ENCODE results near the gene KCTD4.

Gene KCTD4

DNA sequence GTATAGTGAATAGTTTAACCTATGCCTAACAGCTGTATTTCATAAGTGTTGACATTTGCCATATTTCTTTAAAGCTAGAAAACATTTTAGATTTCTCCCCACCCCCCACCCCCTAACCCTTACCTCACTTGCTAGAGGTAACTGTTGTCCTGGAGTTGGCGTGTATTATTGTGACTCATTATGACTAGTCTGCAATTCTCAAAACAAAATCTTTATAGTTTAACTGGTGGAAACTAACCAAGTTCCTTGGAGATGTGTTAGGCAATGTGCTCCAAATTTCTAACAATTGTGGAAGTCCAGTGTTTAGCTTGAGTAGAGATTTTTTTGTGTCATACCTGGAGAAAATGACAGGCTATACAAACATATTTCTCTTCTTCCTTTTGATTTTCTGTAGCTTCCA lies 38.0 kb downstream of the KCTD4 start:
- Histone ChIP-seq H2BK12ac (ENCODE audit: low read length) (no peak overlapping the region), H2BK120ac (ENCODE audit: insufficient read depth, low read length, poor library complexity) (no peak overlapping the region), H3K27me3 (ENCODE audit: insufficient read depth, low read length) (no peaks in the 10 kb centered on the region), H2AFZ (ENCODE audit: insufficient read depth, low read length, poor library complexity) (no peak overlapping the region), H4K8ac (ENCODE audit: low read depth, low read length) (no peak overlapping the region), H3K79me1 (ENCODE audit: low read length) (no peaks in the 10 kb centered on the region), H3K27ac (ENCODE audit: low read depth, low read length) (no peak overlapping the region), H3K36me3 (ENCODE audit: control insufficient read depth in 1 of 2, insufficient read depth in 2 of 2, low read length in 2 of 2) (peaks cover 4 to 6% of the 10 kb centered on the region in 2 experiments), H2BK5ac (ENCODE audit: low read depth, low read length, poor library complexity) (no peak overlapping the region), H2AK5ac (ENCODE audit: low read length) (no peak overlapping the region), H3K14ac (ENCODE audit: low read length) (no peak overlapping the region), H3K79me2 (ENCODE audit: control insufficient read depth, insufficient read depth, low read length, poor library complexity) (no peaks in the 10 kb centered on the region), H3K4me2 (ENCODE audit: low read length) (no peak overlapping the region), H3K18ac (ENCODE audit: low read length) (no peak overlapping the region), H4K12ac (ENCODE audit: low read depth, low read length) (no peak overlapping the region), H3K4ac (ENCODE audit: low read depth, low read length) (no peak overlapping the region), H3K4me1 (ENCODE audit: control insufficient read depth in 1 of 2, insufficient read depth in 2 of 2, low read length in 2 of 2) (no peaks in the 10 kb centered on the region), H3K9me3 (ENCODE audit: insufficient read depth, low read depth, low read length) (no peaks in the 10 kb centered on the region), H3K23ac (ENCODE audit: low read length) (no peak overlapping the region), H4K91ac (ENCODE audit: low read depth, low read length) (no peak overlapping the region), H3K4me3 (ENCODE audit: low read depth, low read length) (no peak overlapping the region), H3K9ac (ENCODE audit: low read length) (no peak overlapping the region)
- no CpG with 5 or more reads among the region's 1 CpG for WGBS (ENCODE audit: extremely low coverage, insufficient coverage, insufficient read length)
- DNase-seq = peak in 1 of 2 donors; percentile 23

GRCh38 chr13:45162194-45162593 lies 38.7 kb downstream of the KCTD4 start:
- H3K27me3 ChIP-seq (ENCODE audit: insufficient read depth, low read length) = no peaks in the 10 kb centered on the region
- H4K91ac ChIP-seq (ENCODE audit: low read depth, low read length) = no peak overlapping the region
- H2AK5ac ChIP-seq (ENCODE audit: low read length) = no peak overlapping the region
- H3K23ac ChIP-seq (ENCODE audit: low read length) = no peak overlapping the region
- DNase-seq = no peak
- no CpG with 5 or more reads among the region's 1 CpG for WGBS (ENCODE audit: extremely low coverage, insufficient coverage, insufficient read length)
- no peaks in the 10 kb centered on the region for H3K4me1 ChIP-seq (ENCODE audit: control insufficient read depth in 1 of 2, insufficient read depth in 2 of 2, low read length in 2 of 2)
- H3K4me3 ChIP-seq (ENCODE audit: low read depth, low read length) = no peak overlapping the region
- no peak overlapping the region for H3K18ac ChIP-seq (ENCODE audit: low read length)
- H2BK5ac ChIP-seq (ENCODE audit: low read depth, low read length, poor library complexity) = no peak overlapping the region
- no peak overlapping the region for H3K4me2 ChIP-seq (ENCODE audit: low read length)
- no peak overlapping the region for H4K12ac ChIP-seq (ENCODE audit: low read depth, low read length)
- no peak overlapping the region for H2BK120ac ChIP-seq (ENCODE audit: insufficient read depth, low read length, poor library complexity)
- no peaks in the 10 kb centered on the region for H3K79me1 ChIP-seq (ENCODE audit: low read length)
- H2BK12ac ChIP-seq (ENCODE audit: low read length) = no peak overlapping the region
- no peak overlapping the region for H2AFZ ChIP-seq (ENCODE audit: insufficient read depth, low read length, poor library complexity)
- no peak overlapping the region for H3K14ac ChIP-seq (ENCODE audit: low read length)
- H3K27ac ChIP-seq (ENCODE audit: low read depth, low read length) = no peak overlapping the region
- H3K4ac ChIP-seq (ENCODE audit: low read depth, low read length) = no peak overlapping the region
- H3K79me2 ChIP-seq (ENCODE audit: control insufficient read depth, insufficient read depth, low read length, poor library complexity) = no peaks in the 10 kb centered on the region
- H3K9ac ChIP-seq (ENCODE audit: low read length) = no peak overlapping the region
- H3K36me3 ChIP-seq (ENCODE audit: control insufficient read depth in 1 of 2, insufficient read depth in 2 of 2, low read length in 2 of 2) = peaks cover 5 to 6% of the 10 kb centered on the region in 2 experiments
- H4K8ac ChIP-seq (ENCODE audit: low read depth, low read length) = no peak overlapping the region
- H3K9me3 ChIP-seq (ENCODE audit: insufficient read depth, low read depth, low read length) = no peaks in the 10 kb centered on the region

DNA sequence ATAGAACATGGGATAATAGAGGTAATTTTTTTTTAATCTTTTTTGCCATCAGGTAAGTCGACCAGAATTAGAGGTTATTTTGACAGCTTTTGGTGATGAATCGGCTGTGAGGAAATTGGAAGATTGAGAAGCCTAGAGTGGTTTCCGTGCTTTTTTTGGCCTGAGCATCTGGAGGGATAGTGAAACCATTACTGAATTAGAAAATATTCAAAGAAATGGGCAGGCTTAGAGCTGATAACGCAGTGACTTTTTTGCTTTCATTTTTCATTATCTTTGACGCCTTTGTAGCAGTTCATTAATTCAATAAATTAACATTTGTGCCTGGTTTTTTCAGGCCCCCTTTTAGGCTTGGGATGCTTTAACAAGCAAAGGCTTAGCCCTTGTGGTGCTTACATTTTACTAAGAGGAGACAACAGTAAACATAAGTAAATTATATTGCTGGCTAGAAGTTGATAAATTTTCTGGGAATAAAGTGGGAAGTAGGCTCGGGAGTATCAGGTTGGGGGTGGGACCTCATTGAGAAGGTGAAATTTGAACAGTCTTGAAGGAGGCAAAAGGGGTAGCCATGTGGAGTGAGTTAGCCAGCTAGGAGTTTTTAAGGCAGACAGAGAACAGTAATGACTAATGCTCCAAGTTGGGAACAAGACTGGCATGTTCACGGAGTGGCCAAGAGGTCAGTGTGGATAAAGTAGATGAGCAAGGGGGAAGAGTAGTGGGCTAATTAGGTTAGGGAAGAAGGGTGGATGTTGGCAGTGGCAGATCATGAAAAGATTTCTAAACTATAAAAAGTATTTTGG lies 44.1 kb downstream of the KCTD4 start:
- no CpG with 5 or more reads among the region's 7 CpGs for WGBS (ENCODE audit: extremely low coverage, insufficient coverage, insufficient read length)
- H3K4ac ChIP-seq (ENCODE audit: low read depth, low read length) = no peak overlapping the region
- H2BK12ac ChIP-seq (ENCODE audit: low read length) = no peak overlapping the region
- H3K18ac ChIP-seq (ENCODE audit: low read length) = no peak overlapping the region
- H3K27ac ChIP-seq (ENCODE audit: low read depth, low read length) = no peak overlapping the region
- no peaks in the 10 kb centered on the region for H3K79me2 ChIP-seq (ENCODE audit: control insufficient read depth, insufficient read depth, low read length, poor library complexity)
- H3K23ac ChIP-seq (ENCODE audit: low read length) = no peak overlapping the region
- no peaks in the 10 kb centered on the region for H3K27me3 ChIP-seq (ENCODE audit: insufficient read depth, low read length)
- no peak overlapping the region for H4K12ac ChIP-seq (ENCODE audit: low read depth, low read length)
- no peak overlapping the region for H3K4me2 ChIP-seq (ENCODE audit: low read length)
- no peak overlapping the region for H4K91ac ChIP-seq (ENCODE audit: low read depth, low read length)
- H2BK120ac ChIP-seq (ENCODE audit: insufficient read depth, low read length, poor library complexity) = no peak overlapping the region
- H4K8ac ChIP-seq (ENCODE audit: low read depth, low read length) = no peak overlapping the region
- no peaks in the 10 kb centered on the region for H3K4me1 ChIP-seq (ENCODE audit: control insufficient read depth in 1 of 2, insufficient read depth in 2 of 2, low read length in 2 of 2)
- no peak overlapping the region for H3K14ac ChIP-seq (ENCODE audit: low read length)
- peaks cover 3 to 6% of the 10 kb centered on the region in 2 experiments for H3K36me3 ChIP-seq (ENCODE audit: control insufficient read depth in 1 of 2, insufficient read depth in 2 of 2, low read length in 2 of 2)
- no peak overlapping the region for H2AFZ ChIP-seq (ENCODE audit: insufficient read depth, low read length, poor library complexity)
- no peaks in the 10 kb centered on the region for H3K79me1 ChIP-seq (ENCODE audit: low read length)
- no peaks in the 10 kb centered on the region for H3K9me3 ChIP-seq (ENCODE audit: insufficient read depth, low read depth, low read length)
- no peak overlapping the region for H3K4me3 ChIP-seq (ENCODE audit: low read depth, low read length)
- H3K9ac ChIP-seq (ENCODE audit: low read length) = no peak overlapping the region
- no peak overlapping the region for H2AK5ac ChIP-seq (ENCODE audit: low read length)
- H2BK5ac ChIP-seq (ENCODE audit: low read depth, low read length, poor library complexity) = no peak overlapping the region
- no peak for DNase-seq

- H2BK120ac ChIP-seq (ENCODE audit: insufficient read depth, low read length, poor library complexity) = no peak overlapping the region
- peaks cover 2% of the 10 kb centered on the region in 2 experiments for H3K36me3 ChIP-seq (ENCODE audit: control insufficient read depth in 1 of 2, insufficient read depth in 2 of 2, low read length in 2 of 2)
- no peak overlapping the region for H3K9ac ChIP-seq (ENCODE audit: low read length)
- H3K18ac ChIP-seq (ENCODE audit: low read length) = no peak overlapping the region
- no peaks in the 10 kb centered on the region for H3K79me1 ChIP-seq (ENCODE audit: low read length)
- H3K79me2 ChIP-seq (ENCODE audit: control insufficient read depth, insufficient read depth, low read length, poor library complexity) = no peaks in the 10 kb centered on the region
- WGBS (ENCODE audit: extremely low coverage, insufficient coverage, insufficient read length) = no CpG with 5 or more reads among the region's 1 CpG
- H3K4me3 ChIP-seq (ENCODE audit: low read depth, low read length) = no peak overlapping the region
- no peaks in the 10 kb centered on the region for H3K27me3 ChIP-seq (ENCODE audit: insufficient read depth, low read length)
- H4K12ac ChIP-seq (ENCODE audit: low read depth, low read length) = no peak overlapping the region
- no peak overlapping the region for H3K23ac ChIP-seq (ENCODE audit: low read length)
- no peaks in the 10 kb centered on the region for H3K4me1 ChIP-seq (ENCODE audit: control insufficient read depth in 1 of 2, insufficient read depth in 2 of 2, low read length in 2 of 2)
- no peaks in the 10 kb centered on the region for H3K9me3 ChIP-seq (ENCODE audit: insufficient read depth, low read depth, low read length)
- H3K4me2 ChIP-seq (ENCODE audit: low read length) = no peak overlapping the region
- DNase-seq = no peak
- no peak overlapping the region for H2AK5ac ChIP-seq (ENCODE audit: low read length)
- no peak overlapping the region for H3K14ac ChIP-seq (ENCODE audit: low read length)
- H2BK12ac ChIP-seq (ENCODE audit: low read length) = no peak overlapping the region
- no peak overlapping the region for H4K91ac ChIP-seq (ENCODE audit: low read depth, low read length)
- H2AFZ ChIP-seq (ENCODE audit: insufficient read depth, low read length, poor library complexity) = no peak overlapping the region
- H2BK5ac ChIP-seq (ENCODE audit: low read depth, low read length, poor library complexity) = no peak overlapping the region
- no peak overlapping the region for H3K4ac ChIP-seq (ENCODE audit: low read depth, low read length)
- H4K8ac ChIP-seq (ENCODE audit: low read depth, low read length) = no peak overlapping the region
- H3K27ac ChIP-seq (ENCODE audit: low read depth, low read length) = no peak overlapping the region
Observed at GRCh38 chr13:45149964-45150363, 50.9 kb downstream of the KCTD4 start.

Measured in trophoblast cell (in vitro differentiated cells and primary cell).